HepG2 (cell line): Measurements from ENCODE around the gene FUT4. TPM values are rescaled to one million over a fixed set of nuclear protein-coding genes. Genes with fewer than 3 reads are reported as not detected.

Experiments used
- ATAC-seq: fragments of 200-7000 bp; cut with Tn5 transposase; 3 replicates; pipeline ENCODE4 v1.9.1; 2020; ENCODE audit warnings: mild to moderate bottlenecking, moderate library complexity
- BruUV-seq: library from RNA; stranded (reverse); fragments of 400-500 nt; replicated peaks from 2 replicates; lab custom pipeline; 2021; lab: Mats Ljungman, UMichigan
- CTCF ChIA-PET: fragments of 300-600 bp; formaldehyde crosslinking; extraction: SDS; loops from one replicate; lab custom pipeline; 2021; ENCODE audit warnings: low total read pairs, inconsistent platforms, low intra/inter-chr PET ratio; lab: Yijun Ruan, JAX
- POLR2A ChIA-PET: fragments of 350-600 bp; sonication (Branson Sonifier 250); formaldehyde crosslinking; loops from one replicate; lab custom pipeline; 2020; ENCODE audit warnings: antibody characterized with exemption, inconsistent platforms; lab: Yijun Ruan, JAX
- DNase-seq: peaks from one replicate; pipeline ENCODE4 v3.0.0-alpha.2; 2015; ENCODE audit warnings: low spot score
- FAIRE-seq: peaks from 3 replicates; lab custom pipeline; 2011; peaks lifted over from hg19 to GRCh38; lab: Jason Lieb, UNC
- H2AFZ ChIP-seq: one replicate; pipeline ENCODE4 v1.6.1; 2011; ENCODE audit warnings: low read length, inconsistent platforms
- H3K27ac ChIP-seq: fragments of 300-600 bp; 3 replicates; pipeline ENCODE4 v1.8.0; 2011; ENCODE audit warnings: mixed run types, mild to moderate bottlenecking, mixed read lengths, low read length, inconsistent platforms; ENCODE audit not compliant: insufficient read depth; ENCODE audit errors: extremely low read length
- H3K27me3 ChIP-seq, 2 experiments: fragments of 200-600 bp in 1 of 2; 2 replicates in 1 of 2; 3 replicates in 1 of 2; pipeline versions ENCODE4 v1.6.0 to v1.8.0; 2011; ENCODE audit warnings: low read length in 2 of 2, mild to moderate bottlenecking in 2 of 2, moderate library complexity in 2 of 2, inconsistent platforms in 1 of 2; ENCODE audit not compliant: insufficient read depth in 2 of 2, control insufficient read depth in 1 of 2
- H3K36me3 ChIP-seq, 2 experiments: fragments of 200-600 bp in 1 of 2; replicated peaks in 1 of 2; 2 replicates in 1 of 2; 3 replicates in 1 of 2; pipeline versions ENCODE4 v1.5.1 to v1.8.0; 2011; ENCODE audit warnings: low read length in 2 of 2, inconsistent platforms in 1 of 2; ENCODE audit not compliant: insufficient read depth in 2 of 2, control insufficient read depth in 1 of 2
- H3K4me1 ChIP-seq: 2 replicates; pipeline ENCODE4 v1.5.1; 2012; ENCODE audit warnings: low read length, inconsistent platforms; ENCODE audit not compliant: insufficient read depth
- H3K4me2 ChIP-seq: 2 replicates; pipeline ENCODE4 v1.6.0; 2011; ENCODE audit warnings: low read depth, low read length, inconsistent platforms
- H3K4me3 ChIP-seq, 3 experiments: fragments of 200-600 bp in 1 of 3; sonication (generic), shearing (Covaris generic) in 1 of 3; replicated peaks in 1 of 3; 2 replicates each; pipeline ENCODE4 v1.5.1; 2011 to 2016; ENCODE audit warnings: low read length in 3 of 3, inconsistent platforms in 2 of 3, low read depth in 2 of 3, mild to moderate bottlenecking in 2 of 3, control low read depth in 1 of 3, mixed read lengths in 1 of 3; ENCODE audit not compliant: insufficient read depth in 1 of 3
- H3K79me2 ChIP-seq: one replicate; pipeline ENCODE4 v1.6.1; 2011; ENCODE audit warnings: low read length, inconsistent platforms; ENCODE audit not compliant: insufficient read depth
- H3K9ac ChIP-seq: 2 replicates; pipeline ENCODE4 v1.6.0; 2011; ENCODE audit warnings: mild to moderate bottlenecking, low read depth, low read length, inconsistent platforms; ENCODE audit not compliant: insufficient read depth
- H3K9me3 ChIP-seq: 2 replicates; pipeline ENCODE4 v1.5.1; 2012; ENCODE audit warnings: mild to moderate bottlenecking, low read length
- H4K20me1 ChIP-seq: 2 replicates; pipeline ENCODE4 v1.6.0; 2011; ENCODE audit warnings: inconsistent platforms, mild to moderate bottlenecking, low read length, moderate library complexity; ENCODE audit not compliant: insufficient read depth
- ATF1 ChIP-seq: IDR thresholded peaks from 2 replicates; pipeline ENCODE4 v1.6.1; 2016; ENCODE audit warnings: mild to moderate bottlenecking, control low read depth
- CBX5 ChIP-seq: sonication (generic); formaldehyde crosslinking; IDR thresholded peaks from 2 replicates; pipeline ENCODE4 v1.4.0; 2020; ENCODE audit warnings: missing genetic modification reagents, borderline replicate concordance
- HDAC1 ChIP-seq: sonication (generic); formaldehyde crosslinking; IDR thresholded peaks from 2 replicates; pipeline ENCODE4 v1.5.1; 2020; ENCODE audit warnings: mild to moderate bottlenecking, missing genetic modification reagents
- JUND ChIP-seq: sonication (generic); formaldehyde crosslinking; IDR thresholded peaks from 2 replicates; pipeline ENCODE4 v1.8.0; 2022; ENCODE audit warnings: mild to moderate bottlenecking, missing genetic modification reagents
- PAF1 ChIP-seq: IDR thresholded peaks from 2 replicates; pipeline ENCODE4 v1.6.1; 2016; ENCODE audit warnings: missing genetic modification reagents, missing compliant biosample characterization
- POGZ ChIP-seq: sonication (generic); formaldehyde crosslinking; IDR thresholded peaks from 2 replicates; pipeline ENCODE4 v1.4.0; 2020; ENCODE audit warnings: mild to moderate bottlenecking, missing genetic modification reagents
- ZNF382 ChIP-seq: sonication (generic); formaldehyde crosslinking; IDR thresholded peaks from 2 replicates; pipeline ENCODE4 v1.5.0; 2020; ENCODE audit warnings: missing genetic modification reagents, mild to moderate bottlenecking, borderline replicate concordance
- ZNF746 ChIP-seq: sonication (generic); formaldehyde crosslinking; IDR thresholded peaks from 2 replicates; pipeline ENCODE4 v1.8.0; 2022; ENCODE audit warnings: mild to moderate bottlenecking, missing genetic modification reagents
- ZNF841 ChIP-seq: sonication (generic); formaldehyde crosslinking; IDR thresholded peaks from 2 replicates; pipeline ENCODE4 v1.8.1; 2023; ENCODE audit warnings: missing genetic modification reagents, borderline replicate concordance
- WGBS: methylation state at CpG from one replicate; pipeline ENCODE4 v1.1.6; 2017; ENCODE audit warnings: low lambda C conversion rate; 5-methylcytosine and 5-hydroxymethylcytosine counted together
- in situ Hi-C: cut with HindIII; loops from 2 replicates; pipeline ENCODE4 v1.10.0; 2017; ENCODE audit warnings: low pct_unique_long_range_greater_than_20kb; ENCODE audit not compliant: extremely low pct_ligation_motif_present
- intact Hi-C: fragments of 100-400 bp; cut with micrococcal nuclease; formaldehyde crosslinking; loops from one replicate; pipeline ENCODE4 v1.10.0; 2022; ENCODE audit not compliant: unreplicated experiment
- polyA plus RNA-seq, 8 experiments: library from polyadenylated mRNA; depleted of rRNA in 3 of 8; stranded (reverse) in 7 of 8; unstranded in 1 of 8; fragments of >200 nt; fragmentation: Illumina TruSeq in 4 of 8; extraction: Trizol in 4 of 8; gene quantifications; 2 replicates each; pipeline versions ENCODE4 v1.2.1 to v1.2.3, GENCODE V29; 2011 to 2016; ENCODE audit warnings: low read depth in 4 of 8, missing spikeins in 1 of 8, mixed read lengths in 1 of 8; ENCODE audit not compliant: insufficient read depth in 1 of 8
- total RNA-seq, 5 experiments: library from RNA; depleted of rRNA; stranded (reverse); fragments of >200 nt; fragmentation: Illumina TruSeq; extraction: Trizol; gene quantifications; 2 replicates each; pipeline ENCODE4 v1.2.3, GENCODE V29; 2016; ENCODE audit warnings: low read depth in 1 of 5
- TF ChIP-seq, protein P1 (sequence below): sonication (generic); formaldehyde crosslinking; IDR thresholded peaks from 2 replicates; pipeline ENCODE4 v1.5.0; 2020; ENCODE audit warnings: missing genetic modification reagents
- TF ChIP-seq, protein P2 (sequence below): sonication (generic); formaldehyde crosslinking; IDR thresholded peaks from 2 replicates; pipeline ENCODE4 v1.5.1; 2020; ENCODE audit warnings: mild to moderate bottlenecking, missing genetic modification reagents, moderate library complexity
- TF ChIP-seq, protein P3 (sequence below): IDR thresholded peaks from 2 replicates; pipeline ENCODE4 v1.6.1; 2012; ENCODE audit warnings: low read depth, low read length, improper control_type of control experiment
- TF ChIP-seq, protein P4 (sequence below): sonication (generic); formaldehyde crosslinking; IDR thresholded peaks from 2 replicates; pipeline ENCODE4 v1.4.0; 2020; ENCODE audit warnings: missing genetic modification reagents, borderline replicate concordance
- TF ChIP-seq, protein P5 (sequence below): sonication (generic); formaldehyde crosslinking; IDR thresholded peaks from 2 replicates; pipeline ENCODE4 v1.8.1; 2023; ENCODE audit warnings: missing genetic modification reagents, mild to moderate bottlenecking, borderline replicate concordance

Gene FUT4
- total and polyA plus RNA-seq, 2 of the 13 experiments (the other 11 are each of a cell fraction or from before 2014, with no cell fraction given), result 0.28 to 0.60 TPM

DNA sequence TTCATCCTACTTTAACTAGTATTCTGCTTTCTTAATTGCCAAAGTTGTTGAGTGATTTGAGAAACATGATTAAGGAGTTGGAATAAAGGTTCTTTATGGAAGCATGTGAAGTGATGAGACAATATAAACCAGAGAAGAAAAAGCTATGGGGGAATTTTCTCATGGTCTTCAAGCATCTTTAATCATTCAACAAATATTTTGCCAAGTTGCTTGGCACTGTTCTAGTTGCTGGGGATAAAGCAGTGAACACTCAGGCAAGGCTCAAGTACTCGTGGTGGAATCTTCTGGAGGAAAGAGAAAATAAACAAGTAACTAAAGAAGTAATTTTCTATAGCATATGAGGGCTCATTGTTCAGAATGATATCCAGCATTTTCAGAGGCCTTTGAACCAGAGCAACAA is 14.3 kb downstream of the FUT4 start:
- CTCF ChIA-PET, result no interaction called here
- BruUV-seq, result no TSS peak
- Histone ChIP-seq H3K27ac (no peak overlapping the region), H2AFZ (no peak overlapping the region), H3K4me1 (no peaks in the 10 kb centered on the region), H3K27me3 (no peaks in the 10 kb centered on the region), H3K4me2 (no peak overlapping the region), H3K4me3 (no peak overlapping the region), H3K9me3 (no peaks in the 10 kb centered on the region), H3K9ac (no peak overlapping the region), H3K36me3 (no peaks in the 10 kb centered on the region), H4K20me1 (no peaks in the 10 kb centered on the region), H3K79me2 (no peaks in the 10 kb centered on the region)
- in situ Hi-C loops, result no loop called here
- WGBS, result 4% methylated on average over 1 of the region's 1 CpG
- FAIRE-seq (no peak), DNase-seq (no peak), ATAC-seq (no peak)
- POLR2A ChIA-PET, result no interaction called here
- intact Hi-C loops, result no loop called here
- TF ChIP-seq CBX5 (CRISPR knock-in tag), result no peak
- TF ChIP-seq POGZ (CRISPR knock-in tag), result no peak
- TF ChIP-seq, protein P1, sequence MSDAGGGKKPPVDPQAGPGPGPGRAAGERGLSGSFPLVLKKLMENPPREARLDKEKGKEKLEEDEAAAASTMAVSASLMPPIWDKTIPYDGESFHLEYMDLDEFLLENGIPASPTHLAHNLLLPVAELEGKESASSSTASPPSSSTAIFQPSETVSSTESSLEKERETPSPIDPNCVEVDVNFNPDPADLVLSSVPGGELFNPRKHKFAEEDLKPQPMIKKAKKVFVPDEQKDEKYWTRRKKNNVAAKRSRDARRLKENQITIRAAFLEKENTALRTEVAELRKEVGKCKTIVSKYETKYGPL (CRISPR knock-in tag), result no peak
- no peak for TF ChIP-seq HDAC1 (CRISPR knock-in tag)
- TF ChIP-seq, protein P2, sequence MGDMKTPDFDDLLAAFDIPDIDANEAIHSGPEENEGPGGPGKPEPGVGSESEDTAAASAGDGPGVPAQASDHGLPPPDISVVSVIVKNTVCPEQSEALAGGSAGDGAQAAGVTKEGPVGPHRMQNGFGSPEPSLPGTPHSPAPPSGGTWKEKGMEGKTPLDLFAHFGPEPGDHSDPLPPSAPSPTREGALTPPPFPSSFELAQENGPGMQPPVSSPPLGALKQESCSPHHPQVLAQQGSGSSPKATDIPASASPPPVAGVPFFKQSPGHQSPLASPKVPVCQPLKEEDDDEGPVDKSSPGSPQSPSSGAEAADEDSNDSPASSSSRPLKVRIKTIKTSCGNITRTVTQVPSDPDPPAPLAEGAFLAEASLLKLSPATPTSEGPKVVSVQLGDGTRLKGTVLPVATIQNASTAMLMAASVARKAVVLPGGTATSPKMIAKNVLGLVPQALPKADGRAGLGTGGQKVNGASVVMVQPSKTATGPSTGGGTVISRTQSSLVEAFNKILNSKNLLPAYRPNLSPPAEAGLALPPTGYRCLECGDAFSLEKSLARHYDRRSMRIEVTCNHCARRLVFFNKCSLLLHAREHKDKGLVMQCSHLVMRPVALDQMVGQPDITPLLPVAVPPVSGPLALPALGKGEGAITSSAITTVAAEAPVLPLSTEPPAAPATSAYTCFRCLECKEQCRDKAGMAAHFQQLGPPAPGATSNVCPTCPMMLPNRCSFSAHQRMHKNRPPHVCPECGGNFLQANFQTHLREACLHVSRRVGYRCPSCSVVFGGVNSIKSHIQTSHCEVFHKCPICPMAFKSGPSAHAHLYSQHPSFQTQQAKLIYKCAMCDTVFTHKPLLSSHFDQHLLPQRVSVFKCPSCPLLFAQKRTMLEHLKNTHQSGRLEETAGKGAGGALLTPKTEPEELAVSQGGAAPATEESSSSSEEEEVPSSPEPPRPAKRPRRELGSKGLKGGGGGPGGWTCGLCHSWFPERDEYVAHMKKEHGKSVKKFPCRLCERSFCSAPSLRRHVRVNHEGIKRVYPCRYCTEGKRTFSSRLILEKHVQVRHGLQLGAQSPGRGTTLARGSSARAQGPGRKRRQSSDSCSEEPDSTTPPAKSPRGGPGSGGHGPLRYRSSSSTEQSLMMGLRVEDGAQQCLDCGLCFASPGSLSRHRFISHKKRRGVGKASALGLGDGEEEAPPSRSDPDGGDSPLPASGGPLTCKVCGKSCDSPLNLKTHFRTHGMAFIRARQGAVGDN (CRISPR knock-in tag), result no peak
- TF ChIP-seq ZNF841 (CRISPR knock-in tag), result no peak
- TF ChIP-seq PAF1 (CRISPR knock-in tag), result no peak
- no peak for TF ChIP-seq JUND (CRISPR knock-in tag)
- TF ChIP-seq, protein P3, sequence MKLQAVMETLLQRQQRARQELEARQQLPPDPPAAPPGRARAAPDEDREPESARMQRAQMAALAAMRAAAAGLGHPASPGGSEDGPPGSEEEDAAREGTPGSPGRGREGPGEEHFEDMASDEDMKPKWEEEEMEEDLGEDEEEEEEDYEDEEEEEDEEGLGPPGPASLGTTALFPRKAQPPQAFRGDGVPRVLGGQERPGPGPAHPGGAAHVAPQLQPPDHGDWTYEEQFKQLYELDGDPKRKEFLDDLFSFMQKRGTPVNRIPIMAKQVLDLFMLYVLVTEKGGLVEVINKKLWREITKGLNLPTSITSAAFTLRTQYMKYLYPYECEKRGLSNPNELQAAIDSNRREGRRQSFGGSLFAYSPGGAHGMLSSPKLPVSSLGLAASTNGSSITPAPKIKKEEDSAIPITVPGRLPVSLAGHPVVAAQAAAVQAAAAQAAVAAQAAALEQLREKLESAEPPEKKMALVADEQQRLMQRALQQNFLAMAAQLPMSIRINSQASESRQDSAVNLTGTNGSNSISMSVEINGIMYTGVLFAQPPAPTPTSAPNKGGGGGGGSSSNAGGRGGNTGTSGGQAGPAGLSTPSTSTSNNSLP, result no peak
- TF ChIP-seq ZNF746 (CRISPR knock-in tag), result no peak
- TF ChIP-seq, protein P4, sequence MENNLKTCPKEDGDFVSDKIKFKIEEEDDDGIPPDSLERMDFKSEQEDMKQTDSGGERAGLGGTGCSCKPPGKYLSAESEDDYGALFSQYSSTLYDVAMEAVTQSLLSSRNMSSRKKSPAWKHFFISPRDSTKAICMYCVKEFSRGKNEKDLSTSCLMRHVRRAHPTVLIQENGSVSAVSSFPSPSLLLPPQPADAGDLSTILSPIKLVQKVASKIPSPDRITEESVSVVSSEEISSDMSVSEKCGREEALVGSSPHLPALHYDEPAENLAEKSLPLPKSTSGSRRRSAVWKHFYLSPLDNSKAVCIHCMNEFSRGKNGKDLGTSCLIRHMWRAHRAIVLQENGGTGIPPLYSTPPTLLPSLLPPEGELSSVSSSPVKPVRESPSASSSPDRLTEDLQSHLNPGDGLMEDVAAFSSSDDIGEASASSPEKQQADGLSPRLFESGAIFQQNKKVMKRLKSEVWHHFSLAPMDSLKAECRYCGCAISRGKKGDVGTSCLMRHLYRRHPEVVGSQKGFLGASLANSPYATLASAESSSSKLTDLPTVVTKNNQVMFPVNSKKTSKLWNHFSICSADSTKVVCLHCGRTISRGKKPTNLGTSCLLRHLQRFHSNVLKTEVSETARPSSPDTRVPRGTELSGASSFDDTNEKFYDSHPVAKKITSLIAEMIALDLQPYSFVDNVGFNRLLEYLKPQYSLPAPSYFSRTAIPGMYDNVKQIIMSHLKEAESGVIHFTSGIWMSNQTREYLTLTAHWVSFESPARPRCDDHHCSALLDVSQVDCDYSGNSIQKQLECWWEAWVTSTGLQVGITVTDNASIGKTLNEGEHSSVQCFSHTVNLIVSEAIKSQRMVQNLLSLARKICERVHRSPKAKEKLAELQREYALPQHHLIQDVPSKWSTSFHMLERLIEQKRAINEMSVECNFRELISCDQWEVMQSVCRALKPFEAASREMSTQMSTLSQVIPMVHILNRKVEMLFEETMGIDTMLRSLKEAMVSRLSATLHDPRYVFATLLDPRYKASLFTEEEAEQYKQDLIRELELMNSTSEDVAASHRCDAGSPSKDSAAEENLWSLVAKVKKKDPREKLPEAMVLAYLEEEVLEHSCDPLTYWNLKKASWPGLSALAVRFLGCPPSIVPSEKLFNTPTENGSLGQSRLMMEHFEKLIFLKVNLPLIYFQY, result no peak
- no peak for TF ChIP-seq ZNF382
- TF ChIP-seq, protein P5, sequence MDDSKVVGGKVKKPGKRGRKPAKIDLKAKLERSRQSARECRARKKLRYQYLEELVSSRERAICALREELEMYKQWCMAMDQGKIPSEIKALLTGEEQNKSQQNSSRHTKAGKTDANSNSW (CRISPR knock-in tag), result no peak
- TF ChIP-seq ATF1 (CRISPR knock-in tag), result no peak
